Hematopoietic multipotent progenitor cell (in vitro differentiated cells): Measurements from ENCODE around the gene STIM2. TPM values are rescaled to one million over a fixed set of nuclear protein-coding genes. Genes with fewer than 3 reads are reported as not detected.
"Not testable (repeated sequence)": the region's sequence is repeated elsewhere in the genome, so short reads cannot be mapped to it uniquely, and the experiment has no call there.

Experiments
- DNase-seq, 3 donors: peaks; one replicate each; pipeline ENCODE4 v3.0.0-alpha.2; 2011 to 2015; ENCODE audit warnings: low read depth in 2 of 3, low spot score in 2 of 3
- total RNA-seq: library from RNA; depleted of rRNA; stranded (reverse); fragments of >200 nt; gene quantifications from one replicate; pipeline ENCODE4 v1.2.3, GENCODE V29; 2012

The STIM2 gene
- 17.8 TPM for total RNA-seq

DNA sequence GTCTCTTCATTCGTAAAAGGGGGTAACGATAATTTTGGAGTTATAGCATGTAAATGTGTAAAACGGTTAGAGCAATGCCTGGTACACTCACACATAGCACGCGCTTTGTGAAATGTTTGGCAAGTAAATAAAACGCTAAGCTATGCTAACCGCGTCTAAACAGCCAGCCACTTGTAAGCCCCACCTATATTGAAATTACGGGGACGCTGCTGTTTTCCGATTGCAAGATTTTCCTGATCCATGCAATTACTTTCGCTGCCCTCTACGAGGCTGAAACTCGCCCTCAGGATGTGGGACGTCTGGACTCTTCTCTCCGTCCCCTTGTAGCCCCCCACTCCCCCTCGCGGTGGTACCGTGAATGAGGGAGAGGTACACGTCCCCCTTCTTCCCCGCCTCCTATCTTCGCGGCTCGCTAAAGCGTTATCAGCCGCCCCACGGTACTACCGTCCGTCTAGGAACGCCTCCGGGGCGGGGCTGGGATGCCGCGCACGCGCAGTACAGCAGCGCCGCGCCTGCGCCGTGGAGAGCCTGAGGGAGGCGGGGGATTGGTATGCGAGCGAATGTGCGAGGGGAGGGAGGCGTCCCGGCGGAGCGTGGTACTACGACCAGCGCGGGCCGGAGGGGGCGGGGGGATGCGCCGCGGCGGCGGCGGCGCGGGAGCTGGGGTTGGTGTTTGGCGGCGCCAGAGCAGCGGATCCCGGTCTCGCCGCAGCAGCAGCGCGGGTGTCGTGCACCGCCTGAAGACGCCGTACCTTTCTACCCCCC lies at the start of gene STIM2:
STIM2 (plus strand) TSS at position 685 of the 765 bp plus-strand sequence.
- peak; percentile 98 to 99 (median 98) for DNase-seq

DNA sequence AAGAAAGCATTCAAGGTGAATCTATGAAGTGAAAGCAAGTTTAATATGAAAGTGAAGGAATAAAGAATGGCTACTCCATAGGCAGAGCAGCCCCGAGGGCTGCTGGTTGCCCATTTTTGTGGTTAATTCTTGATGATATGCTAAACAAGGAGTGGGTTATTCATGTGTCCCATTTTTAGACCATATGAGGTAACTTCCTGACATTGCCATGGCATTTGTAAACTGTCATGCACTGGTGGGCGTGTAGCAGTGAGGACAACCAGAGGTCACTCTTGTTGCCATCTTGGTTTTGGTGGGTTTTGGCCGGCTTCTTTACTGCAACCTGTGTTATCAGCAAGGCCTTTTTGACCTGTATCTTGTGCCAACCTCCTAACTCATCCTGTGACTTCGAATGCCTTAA lies 49.1 kb upstream of the STIM2 start:
- DNase-seq, result not testable (repeated sequence)

DNA sequence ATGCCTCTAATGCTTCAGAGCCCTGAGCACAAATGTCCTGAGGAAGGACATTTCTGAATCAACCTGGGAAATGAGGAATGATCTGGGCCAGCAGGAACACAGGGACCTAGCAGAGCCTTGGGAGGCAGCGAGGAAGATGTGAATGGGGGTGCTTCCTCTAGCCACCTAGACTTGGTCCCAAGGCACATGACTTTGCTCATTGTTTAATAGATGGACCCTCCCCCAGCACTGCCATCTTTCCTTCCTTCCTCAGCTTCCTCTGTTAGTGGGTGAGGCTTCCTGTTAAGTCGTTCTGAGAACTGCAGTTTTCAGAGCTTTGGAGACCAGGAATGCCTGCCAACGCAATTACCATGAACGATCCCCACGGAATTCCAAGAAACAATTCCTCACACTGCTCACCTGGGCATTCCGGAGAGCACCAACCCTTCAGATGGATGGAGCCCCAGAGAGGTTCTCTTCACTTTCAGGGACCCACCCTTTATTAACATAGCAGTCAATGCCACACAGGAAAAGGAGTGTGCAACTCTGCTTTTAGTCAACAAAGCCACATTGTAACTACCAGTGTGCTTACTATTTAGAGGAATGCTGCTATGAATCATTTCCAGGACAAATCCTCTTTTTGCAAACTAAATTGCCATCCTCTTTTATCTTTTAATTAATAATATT lies 48.5 kb upstream of the STIM2 start:
- DNase-seq, result no peak

DNA sequence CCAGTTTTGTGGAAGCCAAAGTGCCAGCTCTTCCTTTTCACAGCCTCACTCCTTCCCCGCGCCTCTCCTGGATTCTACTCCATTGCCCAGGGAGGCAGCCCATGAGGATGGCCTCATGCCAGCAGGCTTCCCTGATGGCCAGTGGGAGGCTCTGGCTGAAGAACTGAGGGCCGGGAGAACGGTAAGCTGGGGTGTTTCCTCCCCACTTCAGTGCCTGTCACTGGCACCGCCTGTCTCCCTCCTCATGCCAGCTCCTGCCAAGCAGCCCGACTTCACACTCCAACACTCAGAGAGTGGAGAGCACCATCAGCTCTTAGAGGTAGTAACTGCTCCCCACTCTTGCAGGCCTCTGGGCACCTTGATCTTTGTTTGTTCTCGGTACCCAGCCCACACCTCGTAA lies 46.9 kb upstream of the STIM2 start:
- DNase-seq, result no peak

DNA sequence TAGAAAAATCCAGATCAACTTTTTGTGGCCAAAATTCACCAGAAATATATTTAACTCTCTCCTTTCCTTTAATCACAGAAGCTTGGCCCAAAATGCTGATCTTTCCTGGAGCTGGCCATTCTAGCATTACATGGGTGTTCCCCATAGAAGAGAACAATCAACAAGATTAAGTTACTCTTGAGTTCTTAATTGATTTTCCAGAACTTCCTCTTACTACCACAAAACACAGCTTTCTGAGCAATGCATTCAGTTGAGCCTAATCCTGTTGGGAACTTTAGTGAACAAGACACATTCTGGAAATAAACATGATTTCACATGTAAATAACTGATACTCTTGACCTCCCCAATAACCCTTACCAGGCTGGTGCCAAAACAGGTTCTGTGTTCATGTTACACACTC lies 45.4 kb upstream of the STIM2 start:
- no peak for DNase-seq

DNA sequence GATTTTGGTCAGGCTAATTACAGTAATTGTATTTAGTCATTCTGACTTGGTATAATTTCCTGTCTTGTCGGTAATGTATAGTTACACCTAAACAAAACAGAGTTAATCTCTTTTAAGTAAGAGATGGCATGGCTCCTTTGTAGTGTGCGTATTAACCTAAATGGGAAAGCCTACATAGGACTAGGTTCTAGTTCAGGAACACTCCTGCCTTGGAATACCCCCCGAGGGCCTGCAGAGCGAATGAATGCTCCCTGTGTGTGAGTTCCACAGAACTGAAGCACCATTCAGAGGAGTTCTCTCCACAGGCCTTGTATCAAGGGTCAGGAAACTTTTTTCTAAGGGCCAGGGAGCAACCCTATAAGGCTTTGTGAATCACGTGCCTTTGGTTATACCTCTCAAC lies 44.9 kb upstream of the STIM2 start:
- DNase-seq, result no peak

DNA sequence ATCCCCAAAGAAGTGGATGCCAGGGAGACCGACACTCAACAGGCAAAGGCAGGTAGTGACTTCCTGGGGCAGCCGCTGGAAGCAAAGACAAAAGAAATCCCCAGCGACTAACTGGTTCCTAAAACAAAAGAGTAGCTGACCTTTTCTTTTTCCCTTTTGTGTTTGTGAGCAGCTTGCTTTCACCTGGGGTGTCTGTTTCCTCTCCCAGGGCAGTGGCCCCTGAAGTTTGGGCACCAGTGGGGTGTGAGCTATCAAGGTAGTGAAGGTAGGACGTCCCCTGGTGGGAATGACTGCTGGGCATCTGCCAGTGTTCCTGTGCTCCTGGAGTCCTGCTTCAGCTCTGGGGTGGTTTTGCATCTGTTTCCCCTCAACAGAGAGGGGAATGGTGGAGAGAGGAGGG lies 41.6 kb upstream of the STIM2 start:
- no peak for DNase-seq

DNA sequence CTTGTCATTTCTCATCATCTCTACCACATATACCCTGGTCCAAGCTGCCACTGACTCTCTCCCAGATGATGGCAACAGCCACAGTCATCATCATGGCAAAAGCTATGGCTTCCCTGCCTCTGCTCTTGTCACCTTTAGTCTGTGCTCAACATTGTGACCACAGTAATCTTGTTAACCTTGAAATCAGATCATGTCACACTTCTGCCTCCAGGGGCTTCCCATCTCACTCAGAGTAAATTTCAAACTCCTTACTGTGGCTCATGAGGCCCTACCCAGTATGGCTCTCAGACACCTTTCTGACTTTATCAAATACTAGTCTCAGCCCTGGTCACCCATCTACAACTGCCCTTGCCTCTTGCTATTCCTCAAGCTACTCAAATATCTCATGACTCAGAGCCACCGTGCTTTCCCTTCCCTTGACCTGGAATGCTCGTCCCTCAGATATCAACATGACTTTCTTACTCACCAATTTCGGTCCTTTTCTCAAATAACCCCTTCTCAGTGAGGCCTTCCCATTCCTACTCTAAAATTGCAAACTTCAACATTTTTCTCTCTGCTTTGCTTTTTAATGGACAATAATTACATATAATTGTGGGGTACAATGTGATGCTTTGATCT lies 41.1 kb upstream of the STIM2 start:
- DNase-seq, result no peak

DNA sequence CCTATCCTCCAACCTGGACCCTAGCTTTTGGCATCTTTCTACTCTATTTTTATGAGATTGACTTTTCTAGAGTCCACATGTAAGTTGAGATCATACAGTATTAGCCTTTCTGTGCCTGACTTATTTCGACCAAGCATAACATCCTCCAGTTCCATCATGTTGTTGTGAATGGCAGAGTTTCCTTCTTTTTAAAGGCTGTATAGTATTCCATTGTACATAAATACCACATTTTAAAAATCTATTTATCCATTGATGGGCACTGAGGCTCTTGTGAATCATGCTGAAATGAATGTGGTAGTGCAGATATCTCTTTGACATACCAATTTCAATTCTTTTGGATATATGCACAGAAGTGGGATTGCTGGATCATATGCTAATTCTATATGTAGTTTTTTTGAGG lies 40.3 kb upstream of the STIM2 start:
- DNase-seq, result no peak

DNA sequence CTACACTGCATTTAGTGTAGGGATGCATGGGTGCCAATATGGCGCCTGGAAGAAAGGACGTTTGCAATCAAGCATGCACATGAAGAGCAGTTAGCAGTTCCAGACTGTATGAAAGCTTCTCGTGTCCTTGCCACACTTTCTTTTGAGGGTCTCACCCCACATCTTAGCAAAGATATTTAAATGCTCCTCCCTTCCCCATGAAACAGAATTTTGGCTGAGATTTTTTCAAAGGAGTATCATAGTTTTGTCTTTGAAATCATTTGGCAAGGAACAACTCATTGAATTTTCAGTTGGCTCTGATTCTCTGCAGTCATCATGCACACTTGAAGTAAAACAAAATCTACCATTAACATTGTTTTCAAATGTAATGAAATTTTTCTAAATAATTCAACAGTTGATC lies 39.6 kb upstream of the STIM2 start:
- no peak for DNase-seq

DNA sequence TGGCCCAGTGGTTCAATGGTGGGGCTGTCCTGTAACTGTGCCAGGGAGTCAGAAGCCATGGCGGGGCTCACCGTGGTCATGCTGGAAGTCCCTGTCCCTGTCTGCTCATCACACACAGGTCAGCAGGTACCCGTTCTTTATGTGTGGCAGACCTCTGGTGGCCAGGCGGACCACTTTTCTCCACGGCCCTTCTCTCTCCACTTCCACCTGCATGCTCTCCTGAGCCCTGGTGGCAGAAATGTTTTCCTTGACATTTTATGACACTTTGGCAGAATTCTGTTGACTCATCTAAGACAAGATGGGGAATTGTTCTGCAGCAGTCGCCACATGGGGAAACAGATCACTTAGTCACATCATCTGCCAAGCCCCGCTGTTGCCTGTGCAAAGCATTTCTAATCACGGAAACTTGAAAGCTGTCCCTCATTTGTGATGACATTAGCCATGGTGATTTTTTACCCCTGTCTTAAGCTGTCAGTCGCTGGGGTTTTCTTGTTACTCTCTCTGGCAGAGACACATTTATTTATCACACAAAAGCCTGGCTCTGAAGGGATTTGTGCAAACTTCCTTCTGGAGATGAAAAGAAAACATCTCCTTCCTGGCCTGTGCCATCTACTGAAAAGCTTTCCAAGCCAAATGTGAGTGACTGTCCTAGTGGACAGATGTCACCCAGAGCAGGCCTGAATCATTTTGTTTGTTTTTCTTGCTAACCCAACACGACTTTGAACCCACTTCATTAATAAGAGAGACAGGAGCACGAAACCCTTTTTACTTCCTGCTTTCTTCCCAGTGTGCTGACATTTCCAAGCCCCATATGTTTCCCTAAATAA lies 38.8 kb upstream of the STIM2 start:
- DNase-seq, result no peak

DNA sequence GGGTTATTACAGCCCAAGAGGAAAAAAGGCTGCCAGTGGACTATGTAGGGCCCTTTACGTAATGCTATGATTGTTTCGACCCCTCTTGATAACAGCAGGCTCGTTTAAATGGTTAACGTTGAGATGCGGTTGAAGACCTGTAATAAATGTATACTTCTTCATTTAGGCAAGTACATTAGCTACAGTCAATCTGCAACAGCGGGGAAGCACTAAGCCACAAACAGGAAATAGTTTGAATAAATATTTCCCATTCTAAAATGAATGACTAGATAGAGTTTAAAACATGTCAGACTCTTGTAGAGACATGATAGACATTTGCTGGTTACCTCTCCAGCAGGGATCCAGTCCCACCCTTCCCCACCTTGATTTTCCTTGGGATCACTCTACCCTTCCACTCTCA lies 38.1 kb upstream of the STIM2 start:
- DNase-seq, result peak in 2 of 3 donors; percentile 33 to 67

DNA sequence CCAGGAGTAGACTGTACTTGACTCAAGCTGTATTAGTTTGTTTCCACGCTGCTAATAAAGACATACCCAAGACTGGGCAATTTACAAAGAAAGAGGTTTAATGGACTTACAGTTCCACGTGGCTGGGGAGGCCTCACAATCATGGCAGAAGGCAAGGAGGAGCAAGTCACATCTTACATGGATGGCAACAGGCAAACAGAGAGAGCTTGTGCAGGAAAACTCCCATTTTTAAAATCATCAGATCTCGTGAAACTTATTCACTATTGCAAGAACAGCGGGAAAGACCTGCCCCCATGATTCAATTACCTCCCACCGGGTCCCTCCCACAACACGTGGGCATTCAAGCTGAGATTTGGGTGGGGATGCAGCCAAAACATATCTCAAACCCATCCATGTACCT lies 37.7 kb upstream of the STIM2 start:
- not testable (repeated sequence) for DNase-seq

DNA sequence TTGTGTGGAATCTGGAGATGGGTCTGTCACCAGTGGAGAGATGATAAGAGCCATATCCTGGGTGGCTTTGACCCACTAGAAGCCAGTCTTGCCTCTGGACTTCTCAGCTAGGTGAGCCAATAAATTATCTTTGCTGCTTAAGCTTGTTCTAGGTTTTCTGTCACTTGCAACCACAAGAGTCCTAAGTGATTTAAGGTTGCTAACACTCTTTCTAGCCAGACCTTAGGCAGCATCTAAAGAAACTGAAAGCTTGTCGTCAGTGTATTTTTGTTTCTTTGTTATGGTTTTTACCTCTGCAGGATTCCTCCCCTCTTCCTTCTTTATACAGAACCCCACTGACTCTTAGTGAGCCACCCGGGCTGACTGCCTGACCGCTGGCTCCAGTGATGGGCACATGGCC lies 37.1 kb upstream of the STIM2 start:
- DNase-seq, result no peak

DNA sequence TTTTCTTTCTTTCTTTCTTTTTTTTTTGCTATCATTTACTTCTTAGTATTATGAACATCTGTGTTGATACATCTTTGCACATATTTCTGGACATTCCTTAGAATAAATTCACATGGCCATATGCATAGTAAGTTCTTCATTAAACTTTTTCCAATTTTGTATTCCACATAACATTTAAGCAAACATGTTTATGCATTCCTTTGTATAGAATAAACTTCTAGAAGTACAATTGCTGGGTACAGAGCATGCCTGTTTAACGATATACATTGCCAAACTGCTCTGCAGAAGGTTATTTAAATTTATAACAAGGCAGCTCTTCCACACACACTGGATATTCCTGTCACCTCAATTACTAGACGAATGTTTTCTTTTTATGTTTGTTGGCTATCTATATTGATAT lies 36.0 kb upstream of the STIM2 start:
- DNase-seq, result no peak

DNA sequence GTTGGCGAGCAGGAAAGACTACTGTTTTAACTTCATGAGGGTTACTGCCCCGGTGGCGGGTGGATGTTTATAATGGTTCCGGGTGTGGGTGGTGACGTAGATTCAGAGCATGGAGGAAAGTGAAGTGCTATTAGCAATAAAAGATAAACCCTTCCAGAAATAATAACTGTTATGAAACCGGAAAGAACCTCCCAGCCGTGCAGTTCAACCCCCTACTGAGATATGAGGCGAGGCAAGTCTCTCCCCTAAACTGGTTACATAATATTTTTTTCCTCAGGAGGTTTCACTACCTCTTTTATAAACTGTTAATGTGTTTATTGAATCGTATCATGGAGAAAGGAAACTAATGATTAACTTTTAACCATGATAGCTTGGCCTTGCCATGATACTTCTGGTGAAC lies 33.9 kb upstream of the STIM2 start:
- DNase-seq, result peak in 1 of 3 donors; percentile 24

DNA sequence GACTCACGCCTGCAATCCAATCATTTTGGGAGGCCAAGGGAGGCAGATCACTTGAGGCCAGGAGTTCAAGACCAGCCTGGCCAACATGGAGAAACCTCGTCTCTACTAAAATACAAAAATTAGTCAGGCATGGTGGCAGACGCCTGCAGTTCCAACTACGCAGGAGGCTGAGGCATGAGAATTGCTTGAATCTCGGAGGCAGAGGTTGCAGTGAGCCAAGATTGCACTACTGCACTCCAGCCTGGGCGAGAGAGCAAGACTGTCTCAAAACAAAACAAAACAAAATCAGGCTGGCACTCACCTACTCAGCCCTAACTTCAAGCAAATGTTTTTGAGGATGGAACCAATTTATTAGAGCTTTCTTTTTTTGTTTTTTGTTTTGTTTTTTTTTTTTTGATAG lies 33.3 kb upstream of the STIM2 start:
- not testable (repeated sequence) for DNase-seq

DNA sequence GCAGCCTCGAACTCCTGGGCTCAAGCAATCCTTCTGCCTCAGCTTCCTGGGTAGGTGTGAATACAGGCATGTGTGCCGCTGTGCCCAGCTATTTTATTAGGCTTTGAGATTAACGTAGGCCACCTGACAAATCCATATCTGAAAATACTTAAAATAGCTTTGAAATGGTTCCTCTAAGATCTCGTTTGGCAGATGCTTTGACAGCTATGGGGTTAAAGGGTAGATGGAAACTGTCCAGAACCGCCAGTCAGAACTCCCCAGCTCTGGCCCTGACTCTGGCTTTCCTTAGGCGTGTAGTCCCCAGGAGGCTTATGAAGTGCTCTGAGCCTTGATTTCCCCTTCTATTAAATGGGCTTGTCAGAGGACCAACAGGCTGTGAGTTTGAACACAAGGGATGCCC lies 32.8 kb upstream of the STIM2 start:
- DNase-seq, result no peak

DNA sequence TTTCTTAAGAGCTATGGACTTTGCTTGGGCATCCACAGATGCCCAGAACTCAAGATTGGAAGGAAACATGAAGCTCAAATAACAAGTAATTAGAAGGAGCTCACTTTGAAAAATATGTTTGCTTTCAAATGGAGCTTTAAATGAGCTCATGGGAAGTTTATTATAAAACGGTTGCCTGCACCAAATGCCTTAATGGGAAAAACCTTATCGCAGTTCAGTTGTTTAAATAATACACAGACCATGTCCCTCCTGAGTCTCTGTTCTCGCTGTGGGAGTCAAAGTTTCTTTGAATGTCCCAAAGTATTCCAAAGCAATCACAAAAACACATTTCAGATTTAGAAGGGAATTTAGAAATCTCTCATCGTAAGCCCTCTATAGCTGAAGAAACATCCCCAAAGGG lies 31.6 kb upstream of the STIM2 start:
- DNase-seq, result no peak

DNA sequence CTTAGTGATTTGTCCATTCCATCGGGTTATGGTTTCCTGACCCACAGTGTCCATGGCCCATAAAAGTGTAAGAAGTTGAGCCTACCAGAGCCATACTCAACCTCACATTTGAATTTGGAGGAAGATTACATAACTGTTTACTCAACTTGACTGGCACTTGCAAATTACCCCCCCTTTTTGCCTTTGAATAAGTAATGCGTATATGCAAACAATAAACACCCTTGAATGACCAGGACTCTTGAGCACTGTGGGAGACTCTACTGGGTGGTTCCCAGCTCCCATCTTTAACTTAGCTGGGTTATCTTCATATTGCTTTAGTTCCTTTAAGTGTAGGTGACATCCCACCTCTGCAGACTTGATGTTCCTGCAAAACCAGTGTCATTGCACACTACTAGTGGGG lies 30.6 kb upstream of the STIM2 start:
- no peak for DNase-seq

DNA sequence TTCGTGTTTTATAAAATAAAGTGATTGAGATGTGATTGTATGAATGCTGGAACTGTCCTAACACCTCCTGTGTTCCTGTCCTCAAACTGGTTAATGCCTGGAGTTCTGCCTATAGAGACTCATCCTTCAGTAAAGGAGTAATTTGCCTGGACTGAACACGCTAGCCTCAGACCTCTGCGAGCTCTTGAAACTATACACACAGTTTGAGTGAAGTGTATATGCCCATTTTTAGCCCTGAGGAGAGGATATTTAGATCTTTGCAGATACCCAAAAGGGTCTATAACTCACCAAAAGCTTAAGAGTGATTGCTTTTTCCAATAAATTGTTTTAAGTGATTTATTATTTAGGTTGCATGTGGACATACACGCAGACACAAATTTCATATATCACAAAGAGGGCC lies 29.9 kb upstream of the STIM2 start:
- no peak for DNase-seq
